Measurements from ENCODE around the gene ASXL1.
A peak's percentile ranks its signal among the peaks of the same experiment; 100 is the strongest.

The ASXL1 gene

DNA sequence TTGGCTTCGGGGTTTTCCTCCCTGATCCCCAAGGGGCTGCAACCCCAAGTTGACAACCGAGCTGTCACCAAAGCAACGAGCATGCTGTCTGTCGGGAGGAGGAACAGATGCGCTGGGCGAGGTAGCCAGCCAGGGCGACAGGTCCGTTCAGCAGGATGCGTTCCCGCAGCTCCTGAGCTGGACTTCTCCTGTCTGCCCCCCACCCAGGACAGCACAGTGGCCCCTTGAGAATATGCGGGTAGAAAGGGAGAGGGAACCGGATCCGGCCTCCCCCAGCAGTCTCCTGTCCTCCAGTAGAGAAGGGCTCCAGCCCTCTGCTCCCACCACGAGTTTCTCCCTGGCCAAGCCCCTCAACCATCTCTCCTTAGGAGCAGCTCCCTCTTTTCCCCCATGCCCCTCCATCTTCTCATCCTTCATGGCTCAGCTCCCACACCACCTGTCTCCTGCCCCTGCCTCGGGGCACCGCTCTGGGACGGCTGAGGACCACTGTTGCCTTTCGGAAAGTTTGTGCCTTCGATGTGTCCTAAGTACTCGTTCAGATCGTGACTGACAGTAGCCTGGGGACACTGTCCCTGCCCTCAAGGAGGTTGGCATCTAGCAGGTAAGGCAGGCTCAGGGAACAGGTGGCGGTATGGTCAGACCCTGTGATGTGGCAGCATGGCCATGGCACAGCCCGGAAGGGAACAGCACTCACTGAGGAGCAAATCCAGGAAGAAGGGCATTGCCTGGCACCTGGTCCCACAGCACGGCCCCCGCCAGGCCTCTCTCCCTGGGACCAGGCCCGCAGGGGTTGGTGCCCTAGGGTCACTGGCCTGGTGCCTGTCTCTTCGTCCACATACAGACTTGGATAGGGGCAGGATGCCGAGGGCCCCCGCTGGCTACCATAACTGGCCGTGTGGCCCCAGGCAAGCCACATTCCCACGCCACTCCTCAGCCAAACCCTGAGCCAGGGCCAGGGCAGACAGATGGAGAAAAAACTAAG lies 96.3 kb downstream of the ASXL1 start:
- TF ChIP-seq, protein P1, sequence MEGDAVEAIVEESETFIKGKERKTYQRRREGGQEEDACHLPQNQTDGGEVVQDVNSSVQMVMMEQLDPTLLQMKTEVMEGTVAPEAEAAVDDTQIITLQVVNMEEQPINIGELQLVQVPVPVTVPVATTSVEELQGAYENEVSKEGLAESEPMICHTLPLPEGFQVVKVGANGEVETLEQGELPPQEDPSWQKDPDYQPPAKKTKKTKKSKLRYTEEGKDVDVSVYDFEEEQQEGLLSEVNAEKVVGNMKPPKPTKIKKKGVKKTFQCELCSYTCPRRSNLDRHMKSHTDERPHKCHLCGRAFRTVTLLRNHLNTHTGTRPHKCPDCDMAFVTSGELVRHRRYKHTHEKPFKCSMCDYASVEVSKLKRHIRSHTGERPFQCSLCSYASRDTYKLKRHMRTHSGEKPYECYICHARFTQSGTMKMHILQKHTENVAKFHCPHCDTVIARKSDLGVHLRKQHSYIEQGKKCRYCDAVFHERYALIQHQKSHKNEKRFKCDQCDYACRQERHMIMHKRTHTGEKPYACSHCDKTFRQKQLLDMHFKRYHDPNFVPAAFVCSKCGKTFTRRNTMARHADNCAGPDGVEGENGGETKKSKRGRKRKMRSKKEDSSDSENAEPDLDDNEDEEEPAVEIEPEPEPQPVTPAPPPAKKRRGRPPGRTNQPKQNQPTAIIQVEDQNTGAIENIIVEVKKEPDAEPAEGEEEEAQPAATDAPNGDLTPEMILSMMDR (IDR thresholded peaks at IDR 0.05; ENCODE audit: insufficient read depth, low read length, poor library complexity, severe bottlenecking) = no peak
- no peaks in the 10 kb centered on the region; the same call in none of the 2 replicates for H3K36me3 ChIP-seq (ENCODE audit: control insufficient read depth, insufficient read depth, low read length)
- no peak overlapping the region for H3K4me3 ChIP-seq (replicated peaks; ENCODE audit: low read depth, low read length)
- no peaks in the 10 kb centered on the region for H3K27me3 ChIP-seq (replicated peaks; ENCODE audit: control insufficient read depth, insufficient read depth, low read length)
- no peak for DNase-seq (ENCODE audit: extremely low read depth, insufficient read length)

DNA sequence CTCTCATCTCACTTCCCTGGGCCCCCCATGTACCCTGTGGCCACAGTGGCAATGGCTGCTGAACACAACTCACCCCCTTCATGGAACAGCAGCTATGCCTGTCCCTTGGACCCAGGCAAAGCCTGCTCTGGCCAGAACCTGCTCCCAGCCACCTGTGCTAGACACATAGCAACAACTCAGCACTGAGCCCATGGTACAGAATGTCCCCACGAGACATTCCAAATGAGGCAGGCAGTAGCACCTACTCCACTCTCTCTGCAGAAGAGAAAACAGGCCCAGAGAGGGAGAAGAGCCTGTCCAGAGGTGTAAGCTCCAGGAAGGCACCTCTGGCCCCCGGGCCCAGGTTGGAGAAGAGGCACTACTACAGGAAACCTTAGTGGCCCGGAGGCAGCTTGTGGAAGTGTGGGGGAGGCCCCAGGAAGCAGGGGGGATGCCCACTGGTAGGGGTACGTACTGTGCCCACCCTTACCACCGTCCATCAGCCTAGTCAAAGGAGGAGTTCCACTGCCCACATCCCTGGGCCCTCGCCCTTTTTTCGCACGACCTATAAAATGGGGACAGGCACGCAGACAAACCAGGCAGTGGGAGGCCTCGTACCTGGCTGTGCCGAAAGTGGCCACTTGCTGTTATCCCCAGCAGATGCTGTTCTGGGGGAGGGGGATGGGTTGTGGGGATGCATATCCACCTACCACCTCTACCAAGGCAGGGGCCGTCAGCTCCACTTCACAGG lies 97.2 kb downstream of the ASXL1 start:
- TF ChIP-seq, protein P1 (IDR thresholded peaks at IDR 0.05; ENCODE audit: insufficient read depth, low read length, poor library complexity, severe bottlenecking) = no peak
- Histone ChIP-seq H3K27me3 (replicated peaks; ENCODE audit: control insufficient read depth, insufficient read depth, low read length) (no peaks in the 10 kb centered on the region), H3K36me3 (ENCODE audit: control insufficient read depth, insufficient read depth, low read length) (no peaks in the 10 kb centered on the region; the same call in none of the 2 replicates), H3K4me3 (replicated peaks; ENCODE audit: low read depth, low read length) (no peak overlapping the region)
- no peak for DNase-seq (ENCODE audit: extremely low read depth, insufficient read length)

DNA sequence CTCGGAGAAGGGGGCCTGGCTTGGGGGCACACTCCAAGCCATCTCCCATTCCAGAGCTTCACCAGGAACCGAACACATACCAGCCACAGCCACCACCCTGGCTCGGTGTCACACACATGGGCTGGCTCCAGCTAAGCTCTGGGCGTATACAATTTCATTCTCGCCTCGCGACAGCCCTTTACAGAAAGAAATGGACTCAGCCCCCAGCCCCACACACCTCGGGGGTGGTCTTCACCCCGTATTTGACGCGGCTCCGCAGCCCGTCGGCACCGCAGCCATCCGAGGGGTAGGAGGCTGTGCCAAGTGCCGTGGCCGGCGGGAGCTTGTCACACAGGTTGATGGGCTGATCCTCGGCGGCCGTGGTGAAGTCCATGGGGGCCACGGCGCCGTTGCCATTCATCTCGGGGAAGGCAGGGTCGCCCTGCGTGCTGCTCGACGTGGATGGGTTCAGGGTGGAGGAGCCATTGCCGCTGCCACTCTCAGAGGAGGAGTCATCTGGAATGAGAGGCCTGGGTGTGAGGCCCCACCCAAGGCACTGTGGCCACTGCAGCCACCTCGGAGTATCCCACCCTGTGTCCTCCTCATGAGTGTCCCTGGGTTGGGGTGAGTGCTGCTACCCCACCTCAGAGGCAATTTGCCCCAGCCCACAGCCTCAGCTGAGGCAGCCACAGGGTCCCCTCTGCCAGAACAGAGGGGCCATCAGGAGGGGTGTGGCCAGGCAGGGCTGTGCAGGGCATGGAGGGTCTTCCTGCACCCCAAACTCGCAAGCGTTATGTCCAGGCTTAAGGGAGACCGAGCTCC lies 98.0 kb downstream of the ASXL1 start:
- Histone ChIP-seq H3K27me3 (replicated peaks; ENCODE audit: control insufficient read depth, insufficient read depth, low read length) (no peaks in the 10 kb centered on the region), H3K36me3 (ENCODE audit: control insufficient read depth, insufficient read depth, low read length) (no peaks in the 10 kb centered on the region; the same call in none of the 2 replicates), H3K4me3 (replicated peaks; ENCODE audit: low read depth, low read length) (no peak overlapping the region)
- DNase-seq (ENCODE audit: extremely low read depth, insufficient read length) = no peak
- TF ChIP-seq, protein P1 (IDR thresholded peaks at IDR 0.05; ENCODE audit: insufficient read depth, low read length, poor library complexity, severe bottlenecking) = no peak

DNA sequence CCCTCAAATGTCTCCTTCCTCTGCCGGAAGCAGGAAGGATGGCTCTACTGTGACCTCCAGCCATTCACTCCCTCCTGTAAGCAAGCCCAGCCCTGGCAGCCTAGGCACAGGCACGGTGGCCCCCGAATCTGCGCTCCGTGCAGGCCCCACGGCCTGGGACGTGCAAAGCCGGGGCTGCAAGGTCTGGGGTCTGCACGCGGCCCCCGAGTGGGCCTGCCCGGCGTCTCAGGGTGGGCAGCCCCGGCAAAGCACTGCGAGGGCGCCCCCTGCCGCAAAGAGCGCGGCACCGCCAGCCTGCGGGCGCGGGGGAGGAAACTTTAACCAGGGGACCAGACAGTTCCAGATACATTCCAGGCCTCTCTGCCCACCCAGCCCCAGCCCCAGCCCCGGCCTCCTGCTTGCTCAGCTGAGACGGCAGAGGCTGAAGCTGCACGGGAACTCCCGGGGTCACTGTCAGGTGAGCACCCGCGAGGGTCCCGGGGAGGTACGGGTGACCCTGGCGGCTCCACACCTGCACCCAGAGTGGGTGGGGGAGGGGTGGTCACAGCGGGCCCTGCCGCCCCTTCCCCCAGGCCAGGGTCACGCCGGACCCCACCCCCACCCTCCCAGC lies 98.8 kb downstream of the ASXL1 start:
- TF ChIP-seq, protein P1 (IDR thresholded peaks at IDR 0.05; ENCODE audit: insufficient read depth, low read length, poor library complexity, severe bottlenecking) = peak; percentile 67
- DNase-seq (ENCODE audit: extremely low read depth, insufficient read length) = peak; percentile 56
- H3K27me3 ChIP-seq (replicated peaks; ENCODE audit: control insufficient read depth, insufficient read depth, low read length) = no peaks in the 10 kb centered on the region
- H3K4me3 ChIP-seq (replicated peaks; ENCODE audit: low read depth, low read length) = peak overlapping the region; percentile 54
- H3K36me3 ChIP-seq (ENCODE audit: control insufficient read depth, insufficient read depth, low read length) = no peaks in the 10 kb centered on the region; the same call in none of the 2 replicates

DNA sequence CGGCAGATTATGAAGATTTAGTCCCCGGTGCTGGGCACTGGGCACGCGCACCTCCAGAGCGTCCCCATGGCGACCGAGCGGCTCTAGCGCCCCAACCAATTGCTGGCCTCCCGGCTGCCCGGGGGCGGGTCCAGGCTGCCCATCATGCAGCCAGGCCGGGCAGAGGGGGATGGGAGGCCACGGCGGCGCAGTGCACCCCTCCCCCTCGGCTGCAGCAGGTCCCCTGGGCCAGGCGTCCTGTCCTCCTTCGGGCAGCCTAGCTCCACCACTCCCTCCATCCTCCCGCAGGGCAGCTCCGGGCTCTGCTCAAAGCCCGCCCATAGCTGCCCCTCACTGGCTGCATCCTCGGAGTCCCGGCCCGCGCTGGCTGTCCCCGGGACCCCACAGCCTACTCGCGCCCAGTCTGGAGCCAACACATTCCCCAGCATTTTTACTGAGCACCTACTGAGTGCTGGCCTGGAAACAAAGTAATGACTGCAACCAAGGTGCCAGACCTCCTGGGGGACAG lies 99.4 kb downstream of the ASXL1 start:
- Histone ChIP-seq H3K36me3 (ENCODE audit: control insufficient read depth, insufficient read depth, low read length) (no peaks in the 10 kb centered on the region; the same call in none of the 2 replicates), H3K27me3 (replicated peaks; ENCODE audit: control insufficient read depth, insufficient read depth, low read length) (no peaks in the 10 kb centered on the region), H3K4me3 (replicated peaks; ENCODE audit: low read depth, low read length) (peak overlapping the region; percentile 54)
- TF ChIP-seq, protein P1 (IDR thresholded peaks at IDR 0.05; ENCODE audit: insufficient read depth, low read length, poor library complexity, severe bottlenecking) = no peak
- no peak for DNase-seq (ENCODE audit: extremely low read depth, insufficient read length)
